ENCODE measurements around the gene CD33.
"Not testable (repeated sequence)": the region's sequence is repeated elsewhere in the genome, so short reads cannot be mapped to it uniquely, and the experiment has no call there.

The CD33 gene

DNA sequence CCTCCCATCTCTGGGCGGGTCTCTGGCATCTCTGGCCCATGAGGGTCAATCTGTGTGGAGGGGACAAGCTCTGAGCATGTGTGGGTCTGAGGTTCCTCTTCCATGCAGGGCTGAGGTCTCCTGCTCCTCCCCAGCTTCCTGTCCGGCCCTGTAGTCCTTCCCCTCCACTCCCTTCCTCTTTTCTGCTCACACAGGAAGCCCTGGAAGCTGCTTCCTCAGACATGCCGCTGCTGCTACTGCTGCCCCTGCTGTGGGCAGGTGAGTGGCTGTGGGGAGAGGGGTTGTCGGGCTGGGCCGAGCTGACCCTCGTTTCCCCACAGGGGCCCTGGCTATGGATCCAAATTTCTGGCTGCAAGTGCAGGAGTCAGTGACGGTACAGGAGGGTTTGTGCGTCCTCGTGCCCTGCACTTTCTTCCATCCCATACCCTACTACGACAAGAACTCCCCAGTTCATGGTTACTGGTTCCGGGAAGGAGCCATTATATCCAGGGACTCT, at the start of gene CD33:
TSS of gene CD33 (plus strand) at position 183 of the 496 bp plus-strand sequence. CDS start at position 222, 39 bp downstream.
- FAIRE-seq, result not testable (repeated sequence)

DNA sequence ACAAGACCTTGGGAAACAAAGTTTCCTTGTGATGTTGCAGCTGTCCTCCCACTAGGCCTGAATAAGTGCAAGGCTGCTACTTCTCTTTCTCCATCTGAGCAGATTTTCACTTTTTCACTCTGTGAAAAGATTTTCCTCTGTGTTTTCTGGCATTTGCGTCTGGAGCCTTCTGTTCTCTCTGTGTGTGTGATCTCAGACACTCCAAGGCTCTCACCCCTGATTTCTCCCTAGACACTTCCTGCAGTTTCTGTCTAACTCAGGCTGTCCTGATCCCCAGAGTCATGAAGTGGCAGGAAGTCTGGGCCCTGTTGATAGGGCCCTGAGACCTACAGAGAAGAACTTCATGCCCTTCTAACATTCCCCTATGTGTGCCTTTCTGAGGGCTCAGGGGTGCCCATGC, 45.6 kb upstream of the CD33 start:
- FAIRE-seq, result no peak

DNA sequence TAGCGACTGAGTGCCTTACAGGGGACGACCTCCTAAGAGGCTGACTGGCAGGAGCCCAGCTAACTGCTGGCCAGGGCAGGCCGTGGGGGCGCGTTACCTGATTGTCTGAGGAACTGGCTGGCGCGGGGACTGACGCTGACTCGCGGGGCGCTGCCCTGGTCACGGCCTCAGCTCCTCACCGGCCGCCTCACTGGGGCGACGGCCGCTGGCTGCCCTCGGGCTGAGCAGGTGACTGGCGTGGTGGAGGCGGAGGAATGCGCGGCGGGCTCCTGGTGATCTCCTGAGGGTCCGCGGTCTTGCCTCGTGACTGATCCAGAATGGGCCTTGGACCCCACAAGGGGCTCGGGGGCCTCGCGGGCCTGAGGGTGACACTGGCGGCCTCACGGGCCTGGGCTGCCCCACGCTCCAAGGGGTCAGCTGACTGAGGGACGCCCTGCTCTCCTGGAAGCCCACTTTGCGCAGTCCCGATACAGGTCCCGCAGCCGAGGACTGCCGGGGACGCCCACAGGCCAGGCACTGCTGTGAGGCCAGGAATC, 43.4 kb upstream of the CD33 start:
- no peak for FAIRE-seq

DNA sequence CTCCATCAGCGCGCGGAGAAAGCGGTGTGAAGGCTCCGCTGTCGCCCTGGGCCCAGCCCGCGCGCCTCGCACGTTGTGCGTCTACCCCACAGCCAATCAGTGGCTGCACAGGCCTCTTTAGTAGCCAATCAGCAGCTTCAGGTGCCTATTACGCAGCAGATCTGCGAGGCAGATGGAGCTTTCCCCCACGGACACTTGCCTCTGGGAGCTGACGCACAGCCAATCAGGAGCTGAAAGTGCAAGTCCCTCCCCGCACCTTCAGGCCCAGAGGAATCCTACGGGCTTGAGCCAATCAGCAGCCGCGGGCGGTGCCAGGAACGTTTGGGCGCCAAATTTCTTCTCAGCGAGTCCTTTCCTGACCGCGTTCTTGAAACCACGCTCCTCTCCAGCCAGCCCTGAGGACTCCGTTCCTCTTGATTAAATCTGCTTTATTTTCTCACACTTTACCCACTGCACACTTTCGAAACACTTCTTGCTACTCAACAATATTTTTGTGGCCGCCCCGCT, 42.9 kb upstream of the CD33 start:
- FAIRE-seq, result no peak

DNA sequence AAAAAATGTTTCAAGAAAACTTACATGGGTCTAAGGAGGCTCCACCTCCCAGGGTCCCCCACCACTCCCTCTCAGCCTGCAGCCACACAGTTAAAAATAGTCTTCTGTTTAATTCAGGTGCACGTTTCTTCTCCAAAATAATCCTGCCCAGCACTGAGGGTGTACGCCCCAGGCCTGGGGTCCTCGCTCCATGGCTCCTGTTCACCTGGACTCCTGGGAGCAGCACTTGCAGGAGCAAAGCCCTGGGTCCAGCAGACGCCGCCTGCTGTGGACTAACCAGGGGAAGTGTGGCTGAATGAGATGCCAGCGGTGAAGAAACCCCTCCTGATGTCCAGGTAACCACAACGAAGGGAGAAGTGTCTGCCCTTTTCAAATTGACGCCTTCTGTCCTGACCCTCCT, 41.3 kb upstream of the CD33 start:
- FAIRE-seq, result no peak

DNA sequence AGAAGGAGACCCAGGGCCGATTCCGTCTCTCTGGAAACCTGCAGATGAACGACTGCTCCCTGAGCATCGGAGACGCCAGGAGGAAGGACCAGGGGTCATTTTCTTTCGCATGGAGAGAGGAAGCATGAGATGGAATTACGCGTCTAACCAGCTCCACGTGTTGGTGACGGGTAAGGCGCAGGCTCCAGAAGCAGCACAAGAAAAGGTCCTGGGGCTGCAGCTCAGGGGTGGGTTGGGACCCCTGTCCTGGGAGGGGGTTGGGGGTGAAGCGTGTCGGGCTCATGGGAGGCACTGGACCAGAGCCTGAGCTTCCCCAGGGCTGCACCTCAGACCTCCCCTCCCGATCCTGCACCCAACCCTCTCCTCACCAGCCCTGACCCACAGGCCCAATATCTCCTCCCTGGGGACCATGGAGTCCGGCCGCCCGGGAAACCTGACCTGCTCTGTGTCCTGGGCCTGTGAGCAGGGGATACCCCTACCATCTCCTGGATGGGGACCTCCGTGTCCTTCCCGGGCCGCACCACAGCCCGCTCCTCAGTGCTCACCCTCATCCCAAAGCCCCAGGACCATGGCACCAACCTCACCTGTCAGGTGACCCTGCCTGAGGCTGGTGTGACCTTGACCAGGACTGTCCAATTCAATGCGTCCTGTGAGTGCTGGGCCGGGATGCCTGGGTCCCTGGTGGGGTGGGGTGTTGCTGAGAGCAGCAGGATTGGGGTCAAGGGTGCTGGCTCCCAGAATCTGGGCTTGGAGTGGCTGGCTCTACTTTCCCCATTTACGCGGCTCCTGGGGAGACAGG, 39.6 kb upstream of the CD33 start:
- FAIRE-seq, result no peak

DNA sequence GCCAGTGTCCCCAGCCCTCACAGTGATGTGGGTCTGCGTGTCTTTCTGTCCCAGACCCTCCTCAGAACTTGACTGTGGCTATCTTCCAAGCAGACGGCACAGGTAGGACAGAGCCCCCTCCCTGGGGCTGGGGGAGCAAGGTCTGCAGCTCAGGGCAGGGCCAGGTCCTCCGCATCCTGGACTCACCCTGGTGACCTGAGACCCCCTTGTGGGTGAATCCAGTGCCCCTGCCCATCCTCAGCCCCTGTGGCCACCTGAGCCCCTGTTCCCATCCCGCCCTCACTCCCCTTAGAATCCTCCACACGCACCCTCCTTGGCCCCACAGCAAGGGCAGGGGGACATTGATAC, 39.0 kb upstream of the CD33 start:
- FAIRE-seq, result no peak

DNA sequence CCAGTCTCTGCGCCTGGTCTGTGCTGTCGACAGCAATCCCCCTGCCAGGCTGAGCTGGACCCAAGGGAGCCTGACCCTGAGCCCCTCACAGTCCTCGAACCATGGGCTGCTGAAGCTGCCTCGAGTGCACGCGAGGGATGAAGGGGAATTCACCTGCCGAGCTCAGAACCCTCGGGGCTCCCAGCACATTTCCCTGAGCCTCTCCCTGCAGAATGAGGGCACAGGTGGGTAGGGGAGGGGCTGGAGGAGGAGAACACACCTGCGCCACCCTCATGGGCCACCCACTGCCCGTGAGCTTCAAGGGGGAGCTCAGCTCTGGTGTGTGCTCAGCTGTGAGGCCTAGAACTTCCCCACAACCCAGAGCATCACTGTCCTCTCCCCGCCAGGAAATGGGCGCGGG, 38.6 kb upstream of the CD33 start:
- FAIRE-seq, result no peak

DNA sequence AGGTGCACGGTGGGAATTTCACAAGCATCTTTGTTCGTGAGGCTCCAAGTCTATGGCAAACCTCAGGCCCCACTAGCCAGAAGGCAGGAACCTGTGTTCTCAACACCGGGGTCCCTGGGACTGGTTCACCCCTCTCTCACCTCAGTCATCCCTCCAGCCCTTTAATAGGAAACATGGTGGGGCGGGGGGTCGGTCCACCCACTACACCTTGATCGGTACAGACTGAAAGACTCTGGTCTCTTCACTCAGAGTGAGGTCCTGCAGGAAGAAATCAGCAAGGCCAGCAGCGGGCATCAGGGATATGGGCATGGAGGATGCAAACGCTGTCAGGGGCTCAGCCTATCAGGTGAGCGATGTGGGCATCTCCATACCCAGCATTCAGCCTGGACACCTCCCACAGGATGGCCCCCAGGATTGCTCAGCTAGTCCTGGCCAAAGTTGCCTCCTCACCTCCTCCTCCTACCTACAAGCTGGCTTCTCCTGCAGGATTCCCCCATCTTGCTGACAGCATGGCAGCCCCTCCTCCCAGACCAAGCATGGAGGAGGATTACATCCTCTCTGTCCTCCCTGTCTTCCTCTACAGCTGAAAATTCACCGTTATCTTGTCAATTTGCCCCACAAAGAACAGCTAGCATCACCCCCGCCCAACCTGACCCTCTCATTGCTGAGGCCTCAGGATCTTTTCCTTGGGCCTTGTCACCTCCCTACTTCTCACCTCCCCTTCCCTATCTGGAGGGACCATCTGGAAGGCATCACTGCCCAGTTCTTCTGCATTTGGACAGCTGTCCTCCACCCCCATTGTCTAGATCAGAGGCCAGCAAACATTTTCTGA, 37.3 kb upstream of the CD33 start:
- no peak for FAIRE-seq

DNA sequence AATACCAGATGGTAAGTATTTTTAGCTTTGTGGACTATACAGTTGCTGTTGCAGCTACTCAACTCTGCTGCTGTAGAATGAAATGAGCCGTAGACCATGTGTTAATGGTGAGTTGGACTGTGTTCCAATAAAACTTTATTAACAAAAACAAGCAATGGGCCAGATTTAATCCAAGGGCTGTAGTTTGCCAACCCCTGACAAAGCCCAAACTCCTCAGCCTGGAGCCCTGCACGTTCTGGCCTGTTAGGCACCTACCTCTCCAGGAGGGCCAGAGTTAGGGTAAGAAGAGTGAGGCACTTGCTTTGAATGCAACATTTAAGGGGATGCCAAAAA, 36.7 kb upstream of the CD33 start:
- no peak for FAIRE-seq

DNA sequence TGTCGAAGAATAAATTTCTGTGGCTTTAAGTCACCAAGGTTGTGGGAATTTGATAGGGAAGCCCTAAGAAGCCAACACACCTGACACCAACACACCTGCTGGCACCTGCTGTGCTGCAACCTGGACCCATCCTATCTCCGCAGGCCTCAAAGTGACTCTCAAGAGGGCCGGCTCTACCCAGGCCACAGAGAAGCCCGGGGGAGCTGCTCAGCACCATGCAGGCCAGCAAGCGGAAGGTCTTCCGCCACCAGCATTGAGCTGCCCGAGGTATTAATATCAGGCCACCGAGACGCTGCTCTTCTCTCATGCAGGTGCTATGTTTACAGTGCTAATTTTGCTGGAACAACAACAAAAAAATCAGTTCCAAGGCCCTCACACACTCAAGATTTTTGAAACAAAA, 32.2 kb upstream of the CD33 start:
- FAIRE-seq, result no peak

DNA sequence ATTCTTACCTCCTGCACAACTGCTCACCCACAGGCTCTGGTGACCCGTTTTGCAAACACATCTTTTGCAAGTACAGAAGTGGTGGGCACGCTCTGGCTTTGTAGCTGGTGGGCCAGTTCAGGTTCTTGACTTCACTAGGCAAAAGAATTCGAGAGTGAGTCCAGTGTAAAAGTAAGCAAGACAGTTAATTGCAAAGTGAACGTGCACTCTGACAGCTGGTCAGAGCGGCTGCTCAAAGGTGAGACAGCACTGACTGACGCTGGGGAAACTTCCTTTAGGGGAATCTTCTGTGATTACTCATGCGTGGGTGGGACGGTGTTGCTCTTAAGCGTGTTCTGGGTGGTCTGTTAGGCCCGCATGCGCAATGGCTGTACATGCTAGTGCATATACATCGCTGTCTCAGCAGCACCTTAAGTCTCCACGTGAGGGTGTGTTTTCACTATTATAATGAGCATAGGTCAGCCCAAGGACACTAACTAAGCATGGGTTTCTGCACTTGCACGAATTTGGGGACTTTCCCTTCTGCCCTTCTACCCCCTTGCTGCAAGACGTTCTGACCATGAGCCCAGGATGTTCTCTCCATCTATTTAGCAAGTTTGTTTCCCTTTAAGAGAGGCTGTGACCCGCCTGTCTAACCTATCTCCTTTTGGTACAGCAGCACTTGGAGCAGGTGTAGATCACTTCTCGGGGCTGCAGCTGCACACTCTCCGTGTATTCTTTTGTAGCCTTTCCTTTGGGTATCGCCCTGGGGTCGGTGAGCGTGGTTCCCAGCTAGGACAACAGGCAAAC, 30.2 kb upstream of the CD33 start:
- no peak for FAIRE-seq

DNA sequence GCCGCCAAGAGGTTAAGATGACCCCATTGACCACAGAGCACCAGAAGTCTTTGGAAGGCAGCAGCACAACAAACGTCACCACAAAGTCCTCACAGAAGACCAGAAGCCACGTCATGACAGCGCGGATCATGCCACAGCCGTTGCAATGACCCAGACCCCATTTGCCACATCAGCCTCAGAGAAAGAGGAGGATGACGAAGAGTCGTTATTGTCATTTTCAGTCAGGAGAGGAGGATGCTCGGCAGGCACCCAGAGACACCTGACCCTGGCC, 29.6 kb upstream of the CD33 start:
- no peak for FAIRE-seq

DNA sequence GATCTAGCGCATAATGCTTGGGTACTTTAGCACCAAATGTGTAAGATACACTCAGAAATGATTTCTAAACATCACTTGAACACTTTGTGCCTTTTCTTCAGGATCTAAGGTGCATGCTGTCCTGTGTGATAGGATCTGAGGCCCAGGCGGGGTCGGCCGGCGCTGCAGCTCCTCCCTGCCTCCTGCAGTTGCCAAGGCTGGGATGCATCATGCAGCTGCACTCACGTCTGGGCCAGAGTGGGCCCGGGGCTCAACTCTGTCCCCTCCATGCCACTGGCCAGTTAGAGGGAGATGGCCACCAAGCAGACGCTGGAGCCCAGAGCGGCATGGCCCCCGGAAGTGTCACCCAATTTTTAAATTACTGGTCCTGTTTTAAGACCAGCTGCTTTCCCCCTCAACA, 29.3 kb upstream of the CD33 start:
- FAIRE-seq, result no peak

DNA sequence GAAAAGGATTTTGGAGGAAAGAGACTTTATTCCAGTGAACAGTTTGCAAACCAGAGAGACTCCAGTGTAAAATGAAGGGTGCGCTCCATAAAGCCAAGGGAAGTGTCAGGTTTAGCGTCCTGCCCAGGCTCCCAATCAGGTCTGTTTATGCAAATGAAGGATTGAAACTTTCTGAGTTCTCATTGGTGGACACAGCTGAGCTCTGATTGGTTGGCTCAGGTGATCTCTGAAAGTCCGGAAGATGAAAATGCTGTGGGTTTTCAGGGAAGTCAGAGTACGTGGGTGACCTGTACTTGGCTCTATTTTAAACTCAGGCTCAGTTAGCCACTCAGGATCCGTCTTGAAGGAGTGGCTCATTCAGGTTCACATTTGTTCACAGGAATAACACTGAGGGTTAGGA, 28.7 kb upstream of the CD33 start:
- no peak for FAIRE-seq

DNA sequence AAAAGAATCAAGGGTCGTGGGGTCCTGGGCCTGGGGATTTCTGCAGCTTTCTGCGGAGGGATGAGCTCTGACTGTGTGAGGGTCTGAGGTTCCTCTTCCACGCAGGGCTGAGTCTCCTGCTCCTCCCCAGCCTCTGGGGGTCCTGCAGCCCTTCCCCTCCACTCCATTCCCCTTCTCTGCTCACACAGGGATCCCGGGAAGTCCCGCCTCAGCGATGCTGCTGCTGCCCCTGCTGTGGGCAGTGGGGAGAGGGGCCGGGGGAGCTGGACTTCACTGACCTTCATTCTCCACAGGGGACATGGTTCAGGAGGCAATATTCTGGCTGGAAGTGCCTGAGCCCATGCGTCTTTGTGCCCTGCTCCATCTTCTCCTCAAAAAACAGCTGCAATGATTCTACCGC, 26.2 kb upstream of the CD33 start:
- FAIRE-seq, result no peak

DNA sequence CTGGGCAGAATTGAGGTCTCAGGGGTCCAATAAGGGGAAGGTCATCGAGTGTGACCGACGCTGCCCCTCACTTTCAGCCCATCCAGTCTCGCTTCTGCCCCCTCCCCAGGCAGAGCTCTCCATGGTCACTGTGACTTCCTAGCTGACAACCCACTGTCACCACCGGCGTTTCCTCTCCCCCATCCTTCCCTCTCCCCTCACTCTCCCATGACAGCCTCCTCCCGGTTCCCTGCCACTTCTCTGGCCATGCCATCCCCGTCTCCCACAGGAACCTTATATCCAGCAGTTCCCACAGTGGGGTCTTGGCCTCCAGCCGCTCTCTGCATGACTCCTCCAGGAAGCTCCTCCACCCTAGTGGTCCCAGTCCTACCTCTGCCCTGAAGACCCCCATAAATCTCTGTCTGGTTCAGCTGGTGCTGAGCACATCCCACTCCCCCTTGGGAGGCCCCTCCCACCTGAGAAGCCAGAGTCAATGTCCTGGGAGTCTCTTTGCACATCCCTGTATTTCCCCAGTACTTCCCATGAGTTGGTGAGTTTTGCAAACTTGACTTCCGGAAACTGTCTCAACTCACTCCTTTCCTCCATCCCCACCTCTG, 24.7 kb upstream of the CD33 start:
- no peak for FAIRE-seq

DNA sequence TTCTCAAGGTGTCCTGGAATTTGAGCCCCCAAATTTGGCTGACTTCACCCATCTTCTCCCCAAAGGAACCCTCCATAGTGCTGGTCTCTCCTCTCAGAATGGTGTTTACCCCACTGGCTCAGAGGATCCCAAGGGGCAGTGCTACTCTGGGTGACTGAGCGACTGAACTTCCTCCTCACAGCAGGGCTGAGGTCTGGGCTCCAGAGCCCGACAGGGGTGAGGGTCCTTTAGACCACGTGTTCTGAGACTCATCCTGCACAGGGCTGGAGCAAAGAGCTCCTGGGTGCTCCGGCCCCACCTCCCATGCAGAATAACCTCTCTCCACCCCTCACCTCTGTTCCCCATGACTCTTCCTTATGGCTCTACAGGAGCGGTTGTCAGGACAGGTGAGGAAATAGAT, 23.2 kb upstream of the CD33 start:
- no peak for FAIRE-seq

DNA sequence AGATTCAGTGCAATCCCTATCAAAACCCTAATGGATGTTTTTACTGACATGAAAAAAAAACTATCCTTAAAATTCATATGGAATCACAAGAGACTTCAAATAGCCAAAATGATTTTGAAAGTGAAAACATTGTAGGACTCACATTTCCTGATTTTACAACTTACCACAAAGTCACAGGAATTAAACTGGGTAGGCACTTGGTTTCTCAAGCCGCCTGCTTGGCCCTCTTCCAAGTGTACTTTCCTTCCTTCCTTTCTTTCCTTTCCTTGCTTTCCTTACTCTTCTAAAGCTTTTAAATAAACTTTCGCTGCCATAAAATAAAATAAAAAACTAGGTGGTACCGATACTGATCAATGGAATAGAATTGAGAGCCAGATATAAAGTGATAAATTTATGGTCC, 21.0 kb upstream of the CD33 start:
- no peak for FAIRE-seq

DNA sequence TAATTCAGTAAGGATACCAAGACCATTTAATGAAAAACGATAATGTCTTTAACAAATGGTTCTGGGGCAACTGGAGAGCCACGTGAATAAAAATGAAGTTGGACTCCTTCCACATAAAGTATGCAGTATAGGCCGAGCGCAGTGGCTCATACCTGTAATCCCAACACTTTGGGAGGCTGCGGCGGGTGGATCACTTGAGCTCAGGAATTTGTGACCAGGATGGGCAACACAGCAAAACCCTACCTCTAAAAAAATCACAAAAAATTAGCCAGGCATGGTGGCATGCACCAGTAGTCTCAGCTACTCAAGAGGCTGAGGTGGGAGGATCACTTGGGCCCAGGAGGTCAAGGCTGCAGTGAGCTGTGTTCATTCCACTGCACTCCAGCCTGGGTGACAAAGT, 20.6 kb upstream of the CD33 start:
- no peak for FAIRE-seq

DNA sequence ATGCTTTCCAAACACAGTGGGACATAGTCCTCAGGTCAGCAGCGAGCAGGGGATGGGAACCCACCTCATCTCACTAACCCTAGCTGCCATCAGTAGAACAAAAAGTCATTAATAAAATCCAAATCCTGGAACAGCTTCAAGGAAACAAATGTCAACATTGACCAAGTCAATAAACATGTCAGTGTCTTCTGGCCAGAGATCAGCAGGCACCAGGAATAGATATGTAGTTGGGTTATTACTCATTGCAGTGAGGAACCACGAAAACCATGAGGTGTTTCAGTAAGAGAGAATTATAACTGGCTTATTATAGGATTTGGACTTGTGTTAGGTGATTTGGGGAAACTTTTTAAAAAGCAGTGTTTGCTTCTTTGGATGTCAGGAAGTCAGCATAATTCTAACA, 17.1 kb upstream of the CD33 start:
- FAIRE-seq, result no peak

DNA sequence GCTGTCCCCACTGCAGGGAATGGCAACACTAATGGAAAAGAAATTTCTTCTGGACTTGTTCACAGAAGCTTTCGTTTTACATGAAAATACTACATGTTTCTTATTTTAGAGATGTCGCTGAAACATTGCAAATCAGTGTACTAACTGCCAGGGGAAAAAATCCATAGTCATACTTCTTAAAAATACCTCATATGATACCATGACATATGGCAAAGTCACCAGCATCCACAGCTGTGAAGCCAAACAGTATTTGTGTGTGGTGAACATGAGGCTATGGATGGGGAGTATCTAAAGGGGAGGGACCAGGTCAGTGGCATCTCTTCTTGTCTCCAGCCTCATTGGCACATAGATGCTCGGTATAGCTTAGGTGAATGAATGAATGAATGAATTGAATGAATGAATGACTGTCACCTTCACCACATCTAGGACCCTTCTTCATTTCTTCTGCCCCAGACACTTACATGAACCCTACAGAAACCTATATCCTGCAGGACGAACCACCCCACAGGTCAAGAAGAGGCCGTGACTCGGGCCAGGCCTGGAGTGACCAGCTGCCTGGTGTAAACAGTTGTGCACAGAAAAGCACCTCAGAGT, 14.6 kb upstream of the CD33 start:
- FAIRE-seq, result no peak
